GF-D8 (cell line): ENCODE results near the gene UPF1.
"Not testable (repeated sequence)": the region's sequence is repeated elsewhere in the genome, so short reads cannot be mapped to it uniquely, and the experiment has no call there.

ENCODE experiments used
- DNase-seq: peaks from one replicate; lab custom pipeline; 2025; lab: John Stamatoyannopoulos, UW

The UPF1 gene

DNA sequence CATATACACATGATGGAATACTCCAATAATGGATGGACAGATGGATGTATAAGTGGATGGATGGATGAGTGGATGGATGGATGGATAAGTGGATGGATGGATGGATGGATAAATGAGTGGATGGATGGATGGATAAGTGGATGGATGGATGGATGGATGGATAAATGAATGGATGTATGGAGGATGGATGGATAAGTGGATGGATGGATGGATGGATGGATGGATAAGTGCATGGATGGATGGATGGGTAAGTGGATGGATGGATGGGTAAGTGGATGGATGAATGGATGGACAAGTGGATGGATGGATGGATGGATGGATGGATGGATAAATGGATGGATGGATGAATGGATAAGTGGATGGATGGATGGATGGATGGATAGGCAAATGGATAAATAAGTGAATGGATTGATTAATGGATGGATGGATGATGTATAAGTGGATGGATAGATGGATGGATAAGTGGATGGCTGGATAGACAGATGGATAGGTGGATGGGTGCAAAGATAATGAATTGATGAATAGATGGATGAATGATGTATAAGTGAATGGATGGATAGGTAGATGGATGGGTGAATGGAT lies 32.3 kb upstream of the UPF1 start:
- DNase-seq, result no peak

DNA sequence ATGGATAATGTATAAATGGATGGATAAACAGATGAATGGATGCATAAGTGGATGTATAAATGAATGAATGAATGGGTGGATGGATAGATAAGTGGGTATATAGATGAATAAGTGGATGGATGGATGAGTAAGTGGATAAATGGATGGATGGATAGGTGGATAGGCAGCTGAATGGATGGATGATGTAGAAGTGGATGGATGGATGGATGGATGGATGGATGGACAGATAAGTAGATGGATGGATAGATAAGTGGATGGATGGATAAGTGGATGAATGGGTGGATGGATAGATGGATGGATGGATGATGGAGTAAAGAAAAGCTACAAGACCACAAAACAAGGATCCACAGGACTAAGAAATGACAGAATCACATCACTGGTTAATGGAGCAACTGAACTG lies 31.7 kb upstream of the UPF1 start:
- DNase-seq, result no peak

DNA sequence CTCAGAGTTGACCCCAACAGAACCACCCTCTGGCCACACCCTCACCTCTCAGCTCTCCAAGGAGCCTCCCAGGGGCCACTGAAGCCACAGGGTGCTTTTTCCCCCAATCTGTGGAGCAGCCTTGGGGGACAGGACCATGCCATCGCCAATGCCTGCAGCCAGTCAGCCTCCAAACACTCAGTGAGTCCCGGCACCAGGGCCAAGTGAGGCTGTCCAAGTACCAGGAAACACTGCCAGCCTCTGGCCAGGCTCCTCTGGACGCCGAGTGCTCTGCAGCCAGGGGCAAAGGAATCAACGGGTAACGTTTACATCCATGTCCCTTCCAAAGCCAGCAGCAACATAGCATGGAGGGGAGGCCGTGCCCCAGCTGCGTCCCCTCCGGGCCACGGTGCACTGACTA lies 31.1 kb upstream of the UPF1 start:
- DNase-seq, result no peak

DNA sequence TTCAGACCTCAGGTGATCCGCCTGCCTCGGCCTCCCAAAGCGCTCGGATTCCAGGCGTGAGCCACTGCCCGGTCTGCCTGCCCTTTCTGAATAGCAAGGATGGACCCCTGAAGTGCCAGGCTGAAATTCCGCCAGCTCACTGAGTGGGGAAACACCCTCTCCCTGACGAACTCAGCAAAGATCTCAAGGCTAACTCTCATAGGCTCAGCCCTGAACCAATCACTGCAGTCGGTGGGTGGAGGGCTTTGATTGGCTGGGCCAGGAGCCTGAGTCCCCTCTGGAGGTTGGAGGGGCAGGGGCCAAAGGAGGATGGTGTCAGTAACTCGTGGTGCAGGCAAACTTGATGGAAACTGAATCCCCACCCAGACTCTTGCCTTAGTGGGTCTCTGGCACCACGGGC lies 29.4 kb upstream of the UPF1 start:
- no peak for DNase-seq

DNA sequence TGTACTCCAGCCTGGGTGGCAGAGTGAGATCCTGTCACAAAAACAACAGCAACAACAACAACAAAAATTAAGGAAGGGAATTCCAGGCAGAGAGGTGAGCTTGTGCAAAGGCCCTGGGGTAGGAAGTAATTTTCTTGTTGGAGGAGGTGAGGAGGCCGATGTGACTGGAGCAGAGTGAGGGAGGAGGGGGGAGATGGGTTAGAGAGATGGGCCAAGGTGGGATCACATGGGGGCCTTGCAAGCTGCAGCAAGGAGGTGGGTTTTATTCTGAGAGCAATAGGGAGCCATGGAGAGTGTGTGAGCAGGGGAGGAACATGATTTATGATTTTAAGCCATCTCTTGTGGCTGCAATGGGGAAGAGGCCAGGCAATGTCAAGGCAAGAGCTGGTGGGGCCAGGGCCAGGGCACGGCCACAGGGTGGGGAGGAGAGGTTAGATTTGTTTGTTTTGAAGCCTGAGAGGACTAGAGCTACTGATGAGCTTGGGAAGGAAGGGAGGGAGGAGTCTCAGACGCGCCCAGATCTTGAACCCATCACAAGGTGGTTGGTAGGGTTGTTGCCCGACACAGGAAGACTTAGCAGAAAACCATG lies 28.1 kb upstream of the UPF1 start:
- no peak for DNase-seq

DNA sequence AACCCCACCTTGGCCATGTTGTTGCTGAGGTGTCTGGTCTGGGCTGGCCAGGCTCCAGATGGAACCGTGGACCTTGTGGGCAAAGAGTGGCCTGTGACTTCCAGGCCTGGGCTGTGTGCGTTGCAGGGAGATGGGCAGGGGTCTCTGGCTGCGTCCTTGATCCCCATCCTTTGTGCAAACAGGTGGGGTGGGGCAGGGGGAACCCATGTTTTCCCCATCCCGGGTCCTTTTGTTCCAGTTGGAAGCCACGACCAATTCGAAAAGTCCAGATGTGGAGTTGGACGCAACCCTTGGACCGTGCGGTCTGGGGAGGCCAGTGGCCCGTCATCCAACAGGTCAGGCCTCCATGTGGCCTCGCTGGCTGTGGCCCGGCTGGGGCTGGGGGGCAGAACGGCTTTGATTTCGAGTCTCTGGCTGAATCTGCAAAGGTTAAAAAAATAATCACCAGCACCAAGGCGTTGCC lies 27.6 kb upstream of the UPF1 start:
- DNase-seq, result no peak

DNA sequence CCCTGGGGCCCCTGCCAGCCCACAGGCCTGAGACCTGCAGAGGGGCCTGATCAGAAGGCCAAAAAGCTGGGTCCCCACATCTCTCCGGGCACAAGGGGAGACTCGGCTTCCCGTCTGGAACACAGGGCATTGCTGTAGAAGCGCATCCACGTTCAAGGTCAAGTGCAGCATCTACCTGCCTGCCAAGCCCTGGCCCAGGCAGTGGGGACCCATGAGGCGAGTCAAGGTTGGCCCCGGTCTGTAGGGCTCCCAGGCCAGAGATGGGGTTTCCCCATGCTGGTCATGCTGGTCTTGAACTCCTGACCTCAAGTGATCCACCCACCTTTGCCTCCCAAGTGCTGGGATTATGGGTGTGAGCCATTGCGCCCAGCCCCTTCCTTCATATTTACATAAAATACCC lies 27.1 kb upstream of the UPF1 start:
- DNase-seq, result no peak

DNA sequence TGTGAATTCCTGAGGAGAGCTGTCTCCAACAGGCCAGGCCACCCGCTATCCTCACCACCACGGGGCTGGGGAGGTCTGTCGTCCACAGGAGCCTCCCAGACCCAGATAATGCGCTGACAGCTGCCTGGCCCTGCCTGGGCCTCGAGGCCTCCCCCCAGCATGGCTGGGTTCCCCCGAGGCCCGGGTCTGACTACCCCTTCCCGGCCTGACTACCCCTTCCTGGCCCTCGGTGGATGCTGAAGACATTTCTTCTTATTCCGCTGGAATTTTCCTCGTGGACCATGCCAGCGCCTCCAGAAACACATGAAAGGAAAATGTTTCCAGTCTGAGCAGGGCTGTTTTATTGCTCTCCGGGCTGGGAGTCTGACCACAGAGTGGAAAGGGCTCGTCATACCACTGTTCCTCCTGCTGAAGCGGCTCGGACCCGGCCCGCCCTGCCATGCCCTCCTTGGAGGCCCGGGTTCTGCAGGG lies 23.9 kb upstream of the UPF1 start:
- no peak for DNase-seq

DNA sequence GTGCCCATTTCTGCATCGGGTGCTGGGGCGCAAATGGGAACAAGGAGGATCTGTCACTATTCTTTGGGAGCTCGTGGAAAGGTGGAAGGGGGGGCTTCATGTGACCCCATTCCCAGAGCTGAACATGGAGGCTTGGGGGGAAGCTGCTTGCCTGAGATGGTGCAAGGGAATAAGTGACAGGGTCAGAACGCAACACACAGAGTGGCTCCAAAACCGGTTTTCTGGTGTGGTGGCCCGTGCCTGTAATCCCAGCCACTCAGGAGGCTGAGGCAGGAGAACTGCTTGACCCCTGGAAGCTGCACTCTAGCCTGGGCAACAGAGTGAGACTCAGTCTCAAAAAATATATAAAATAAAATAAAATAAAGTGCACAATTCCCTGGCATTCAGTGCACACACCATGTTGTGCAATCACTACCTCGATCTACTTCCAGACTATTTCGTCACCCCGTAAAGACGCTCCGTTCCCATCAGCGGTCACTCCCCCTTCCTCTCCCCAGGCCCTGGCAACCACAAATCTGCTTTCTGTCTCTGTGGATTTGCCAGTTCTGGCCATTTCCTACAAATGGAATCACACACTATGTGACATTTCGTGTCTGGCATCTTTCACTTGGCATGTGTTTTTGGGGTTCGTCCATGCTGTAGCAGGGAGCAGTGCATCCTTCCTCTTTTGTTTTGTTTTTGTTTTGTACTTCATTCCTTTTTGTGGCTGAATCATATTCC lies 22.4 kb upstream of the UPF1 start:
- DNase-seq, result peak; percentile 1

DNA sequence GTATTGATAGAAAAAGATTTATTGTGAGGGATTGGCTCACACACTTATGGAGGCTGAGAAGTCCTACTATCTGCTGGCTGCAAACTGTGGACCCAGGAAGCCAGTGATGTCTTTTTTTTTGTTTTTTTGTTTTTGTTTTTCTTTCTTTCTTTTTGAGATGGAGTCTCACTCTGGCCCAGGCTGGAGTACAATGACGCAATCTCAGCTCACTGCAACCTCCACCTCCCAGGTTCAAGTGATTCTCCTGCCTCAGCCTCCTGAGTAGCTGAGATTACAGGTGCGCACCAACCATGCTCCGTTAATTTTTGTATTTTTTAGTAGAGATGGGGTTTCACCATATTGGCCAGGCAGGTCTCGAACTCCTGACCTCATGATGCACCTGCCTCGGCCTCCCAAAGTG lies 20.1 kb upstream of the UPF1 start:
- DNase-seq, result not testable (repeated sequence)

DNA sequence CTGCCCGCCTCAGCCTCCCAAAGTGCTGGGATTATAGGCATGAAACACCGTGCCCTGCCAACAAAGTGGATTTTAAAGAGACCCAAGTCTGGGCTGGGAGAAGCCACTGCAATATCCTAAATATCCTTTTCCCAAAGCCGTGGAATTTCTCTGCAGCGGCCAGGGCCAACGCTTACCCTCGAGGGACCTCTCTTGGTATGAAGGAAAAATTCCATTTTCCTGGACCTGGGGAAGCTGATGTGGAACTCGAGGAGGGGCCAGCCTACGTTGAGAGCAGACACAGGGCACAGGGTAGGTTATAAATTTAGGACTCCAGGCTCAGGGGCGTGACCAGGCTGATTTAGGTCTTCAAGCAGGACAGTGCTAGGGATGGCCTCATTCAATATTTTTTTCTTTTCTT lies 17.7 kb upstream of the UPF1 start:
- no peak for DNase-seq

DNA sequence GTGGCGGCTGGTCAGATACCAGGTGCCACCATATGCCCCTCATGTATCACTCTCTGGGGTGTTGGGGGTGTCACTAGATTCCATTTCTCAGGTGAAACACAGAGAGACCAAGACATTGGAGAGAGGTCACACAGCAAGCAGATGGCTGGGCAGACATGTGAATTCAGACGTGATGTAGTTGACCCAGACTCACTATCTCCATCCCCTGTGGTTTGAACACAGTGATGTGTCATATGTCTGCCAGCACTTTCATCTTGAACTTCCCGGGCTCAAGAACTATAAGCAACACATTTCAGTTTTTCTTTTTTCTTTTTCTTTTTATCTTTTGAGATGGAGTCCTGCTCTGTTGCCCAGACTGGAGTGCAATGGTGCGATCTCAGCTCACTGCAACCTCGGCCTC lies 16.1 kb upstream of the UPF1 start:
- no peak for DNase-seq

DNA sequence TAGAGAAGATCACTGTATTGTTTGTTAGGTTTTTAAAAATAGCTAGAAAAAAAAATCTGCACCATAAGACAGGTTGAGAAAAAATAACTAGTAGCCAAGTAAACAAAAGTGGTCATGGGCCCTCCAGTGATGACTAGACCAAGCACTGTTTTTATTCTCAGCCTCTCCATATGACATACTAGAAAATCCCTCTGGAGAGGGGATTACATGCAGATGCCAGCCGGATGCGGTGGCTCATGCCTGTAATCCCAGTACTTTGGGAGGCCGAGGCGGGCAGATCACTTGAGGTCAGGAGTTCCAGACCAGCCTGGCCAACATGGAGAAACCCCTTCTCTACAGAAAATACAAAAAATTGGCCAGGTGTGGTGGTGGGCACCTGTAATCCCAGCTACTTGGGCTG lies 15.1 kb upstream of the UPF1 start:
- DNase-seq, result not testable (repeated sequence)

DNA sequence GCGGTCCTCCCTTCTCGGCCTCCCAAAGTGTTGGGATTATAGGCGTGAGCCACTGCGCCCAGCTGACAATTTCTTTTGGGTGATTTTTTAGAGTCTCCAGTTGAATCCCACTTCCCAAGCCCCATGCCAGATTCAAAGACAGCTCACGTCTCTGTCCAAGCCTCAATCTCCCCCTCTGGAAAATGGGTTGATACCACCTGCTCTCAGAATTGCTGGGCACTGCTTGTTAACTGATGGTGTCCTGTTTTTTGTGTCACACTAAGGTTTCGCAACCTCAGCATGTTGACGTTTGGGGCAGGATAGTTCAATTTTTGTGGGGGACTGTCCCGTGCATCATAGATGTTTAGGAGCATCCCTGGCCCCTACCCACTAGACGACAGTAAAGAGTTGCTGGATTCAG lies 14.2 kb upstream of the UPF1 start:
- DNase-seq, result no peak

DNA sequence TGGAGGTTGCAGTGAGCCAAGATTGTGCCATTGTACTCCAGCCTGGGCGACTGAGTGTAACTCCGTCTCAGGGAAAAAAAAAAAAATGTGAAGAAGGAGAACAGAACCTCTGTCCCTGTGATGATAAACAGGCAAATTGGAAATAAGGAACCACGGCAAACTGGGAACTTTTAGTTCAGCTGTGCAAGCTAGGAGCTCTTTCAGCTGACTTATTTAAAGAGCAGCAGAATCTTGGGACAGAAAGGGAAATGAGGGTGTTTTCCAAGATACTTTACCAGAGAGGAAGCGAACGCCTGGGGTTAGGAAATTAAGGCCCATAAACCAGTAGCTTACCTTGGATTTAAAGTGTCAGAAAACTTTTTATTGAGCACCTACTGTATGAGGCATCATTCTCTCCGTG lies 3.0 kb upstream of the UPF1 start:
- no peak for DNase-seq

DNA sequence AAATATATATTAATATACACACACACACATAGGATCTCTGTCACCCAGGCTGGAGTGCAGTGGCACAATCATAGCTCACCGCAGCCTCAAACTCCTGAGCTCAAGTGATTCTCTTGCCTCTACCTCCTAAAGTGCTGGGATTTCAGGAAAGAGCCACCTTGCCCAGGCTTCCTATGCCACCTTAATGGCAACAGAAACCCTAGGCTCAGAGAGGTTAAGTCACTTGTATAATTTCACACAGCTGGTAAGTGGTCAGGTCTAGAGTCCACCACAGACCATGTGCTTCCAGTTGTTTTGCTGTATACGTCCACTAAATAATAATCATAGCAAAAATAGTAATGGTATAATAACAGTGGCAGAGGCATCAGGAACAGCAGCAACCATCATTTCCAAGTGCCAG lies 1.3 kb upstream of the UPF1 start:
- no peak for DNase-seq

DNA sequence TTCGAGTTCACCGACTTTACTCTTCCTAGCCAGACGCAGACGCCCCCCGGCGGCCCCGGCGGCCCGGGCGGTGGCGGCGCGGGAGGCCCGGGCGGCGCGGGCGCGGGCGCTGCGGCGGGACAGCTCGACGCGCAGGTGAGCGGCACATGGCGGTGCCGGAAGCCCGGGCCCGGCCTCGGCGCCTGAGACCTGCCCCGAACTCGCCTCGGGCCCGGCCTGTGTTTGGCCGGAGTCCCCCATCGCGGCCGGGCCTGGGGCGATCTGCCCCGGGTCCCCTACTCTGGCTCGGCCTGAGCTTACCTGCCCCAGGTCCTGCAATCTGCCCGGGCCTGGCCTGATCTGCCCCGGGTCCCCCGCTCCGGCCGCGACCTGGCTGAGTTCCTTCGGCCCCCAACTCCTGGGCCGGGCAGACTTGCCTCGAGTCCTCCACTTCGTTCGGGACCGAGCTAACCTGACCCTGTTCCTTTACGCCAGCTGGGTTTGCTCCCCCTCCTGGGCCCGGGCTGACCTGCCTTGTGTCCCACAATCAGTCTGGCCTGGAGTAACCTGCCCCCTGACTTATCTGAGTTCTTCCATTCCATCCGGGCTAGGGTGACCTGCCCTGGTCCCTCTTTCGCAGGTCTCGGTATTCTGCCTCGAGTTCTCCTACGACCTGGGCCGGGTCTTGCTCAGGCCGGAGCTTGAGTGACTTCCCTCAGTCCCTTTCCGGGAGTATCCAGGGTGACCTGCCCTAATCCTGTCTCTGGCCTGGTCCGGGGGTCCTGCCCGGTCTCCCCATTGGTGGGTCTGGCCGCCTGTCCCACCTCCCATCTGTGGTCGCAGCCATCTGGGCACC lies 764 bp downstream of the UPF1 start:
- DNase-seq, result no peak

DNA sequence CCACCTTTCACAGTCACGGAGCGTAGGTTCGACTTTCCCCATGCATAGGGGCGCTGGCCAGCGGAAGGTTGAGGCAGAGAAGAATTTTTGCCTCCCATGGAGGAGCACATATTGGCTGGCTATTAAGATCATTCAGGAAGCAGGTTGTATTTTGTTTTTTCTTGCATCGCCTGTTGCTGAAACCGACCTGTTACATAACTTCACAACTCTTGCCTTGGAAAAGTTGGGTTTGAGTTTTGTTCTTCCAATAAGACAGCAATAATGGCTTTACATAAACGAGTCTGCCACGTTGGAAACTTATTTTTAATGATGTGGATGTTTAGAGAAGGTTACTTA lies 1.4 kb downstream of the UPF1 start:
- no peak for DNase-seq

DNA sequence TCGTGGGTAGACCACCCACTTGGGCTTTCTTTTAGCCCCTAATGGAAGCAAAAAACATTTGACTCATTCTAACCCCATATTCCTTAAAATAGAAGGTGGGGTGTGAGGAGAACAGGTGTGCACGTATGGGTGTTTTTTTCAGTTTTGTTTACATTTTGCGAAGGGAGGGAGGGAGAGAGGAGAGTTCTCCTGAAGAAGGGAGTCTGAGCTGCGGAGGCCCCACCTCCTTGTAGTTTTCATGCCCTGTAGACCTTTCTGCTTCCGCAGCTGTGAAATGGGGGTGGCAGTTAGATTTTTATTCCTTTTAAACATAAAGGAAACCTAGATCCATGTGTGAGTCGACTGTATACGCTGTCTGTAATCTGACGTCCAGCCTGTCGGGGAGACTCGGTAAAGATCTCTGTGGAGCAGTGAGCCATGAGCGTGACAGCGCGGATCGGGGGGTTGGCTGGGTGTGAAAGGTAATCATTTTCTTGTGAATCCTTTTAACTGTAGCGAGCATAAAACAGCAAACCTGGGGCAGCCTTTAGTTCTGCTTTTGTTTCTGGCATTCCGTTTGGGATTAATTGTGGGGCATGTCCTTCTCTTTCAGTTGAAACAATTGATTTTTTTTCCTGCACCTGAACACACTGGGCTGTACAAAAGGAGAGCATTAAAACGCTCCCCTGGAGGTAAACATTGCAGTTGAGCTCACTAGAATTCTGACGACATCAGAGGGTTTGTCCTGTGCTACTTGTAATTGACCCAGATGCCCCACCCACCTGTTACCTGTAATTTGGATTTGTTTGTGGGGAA lies 2.3 kb downstream of the UPF1 start:
- no peak for DNase-seq

DNA sequence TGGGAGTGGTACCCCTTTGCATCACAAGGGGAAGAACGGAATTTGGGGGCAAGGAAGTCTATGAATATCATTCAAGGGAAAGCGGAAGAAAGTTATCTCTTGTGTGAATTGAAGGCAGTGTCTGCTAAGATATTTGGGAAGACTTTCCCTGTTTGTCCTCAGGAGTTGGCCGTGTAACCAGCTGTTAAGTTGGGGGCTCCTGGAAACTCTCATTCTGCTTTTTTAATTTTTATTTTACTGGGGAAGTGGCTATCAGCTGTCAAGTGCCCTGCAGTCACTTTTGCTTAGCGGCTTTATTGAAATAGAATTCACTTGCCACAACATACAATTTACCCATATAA lies 2.9 kb downstream of the UPF1 start:
- no peak for DNase-seq

DNA sequence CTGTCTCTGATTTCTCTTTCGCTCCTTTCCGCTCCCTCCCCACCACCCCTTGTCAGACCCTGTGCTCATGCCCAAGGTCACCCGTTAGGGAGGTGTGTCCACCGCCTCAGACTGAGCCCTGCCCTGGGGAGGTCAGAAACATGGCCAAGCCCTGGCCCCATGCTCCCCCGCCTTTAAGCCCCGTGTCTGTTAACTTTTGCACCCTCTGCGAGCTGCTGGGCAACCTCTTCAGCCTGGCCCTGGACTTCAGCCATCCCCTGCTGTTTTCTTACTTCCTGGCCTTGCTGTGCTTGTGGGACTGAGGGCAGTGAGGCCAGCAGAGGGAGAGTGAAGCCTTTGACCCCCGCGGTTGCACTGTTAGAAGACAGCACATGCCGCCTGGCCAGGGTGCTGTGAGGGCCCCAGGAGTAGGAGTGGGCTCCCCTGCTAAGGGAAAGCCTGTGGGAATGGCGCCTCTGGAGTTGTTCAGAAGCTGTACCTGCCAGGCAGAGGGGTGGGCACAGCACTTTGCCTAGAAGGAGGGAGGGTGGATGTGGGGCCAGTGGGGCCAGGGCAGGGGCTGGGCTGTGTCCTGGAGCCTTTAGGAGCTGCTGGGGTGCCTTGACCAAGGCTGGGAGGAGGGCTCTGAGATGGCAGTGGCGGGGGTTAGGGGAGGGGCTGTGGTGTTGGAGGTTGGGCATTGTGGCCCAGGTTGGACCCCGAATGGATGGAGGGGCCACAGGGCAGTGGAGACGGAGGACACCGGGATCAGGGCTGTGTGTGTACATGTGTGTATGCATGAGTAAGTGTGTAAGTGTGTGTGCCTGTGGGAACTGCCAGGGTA lies 7.9 kb downstream of the UPF1 start:
- no peak for DNase-seq
